ENCODE results near the gene PARD3B. TPM values are rescaled to one million over a fixed set of nuclear protein-coding genes. Genes with fewer than 3 reads are reported as not detected.

Gene PARD3B
- total RNA-seq, 1 donor from 2014 or later, result 0.66 TPM

DNA sequence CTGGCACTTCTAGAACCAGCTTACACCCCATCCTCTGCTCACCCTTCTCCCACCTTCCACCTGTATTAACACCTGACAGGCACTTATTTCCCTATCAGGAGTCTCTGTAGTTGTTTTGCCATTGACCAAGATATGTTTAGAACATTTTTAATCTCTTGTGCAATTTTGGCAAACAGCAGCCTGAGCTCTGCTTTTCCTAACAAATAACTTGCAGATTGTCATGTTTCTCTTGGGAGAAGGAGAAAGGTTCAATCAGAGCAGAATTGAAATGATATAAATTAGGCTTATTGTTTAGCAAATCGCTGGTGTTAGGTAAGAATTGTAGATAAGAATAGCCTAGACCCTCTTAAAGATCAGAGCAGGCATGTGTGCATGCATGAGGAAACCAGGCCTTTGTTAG is 225.5 kb downstream of the PARD3B start:
- Mint-ChIP-seq H3K27ac (ENCODE audit: unreplicated experiment) (no peak overlapping the region), H3K9me3 (ENCODE audit: unreplicated experiment) (no peaks in the 10 kb centered on the region), H3K27me3 (ENCODE audit: unreplicated experiment) (no peaks in the 10 kb centered on the region), H3K4me1 (ENCODE audit: low read depth, unreplicated experiment) (no peaks in the 10 kb centered on the region), H3K36me3 (ENCODE audit: unreplicated experiment) (no peaks in the 10 kb centered on the region), H3K4me3 (ENCODE audit: unreplicated experiment) (no peak overlapping the region)
- TF ChIP-seq CTCF (IDR thresholded peaks at IDR 0.05; ENCODE audit: partially characterized antibody, unreplicated experiment), result no peak
- no peak for DNase-seq

- Mint-ChIP-seq H3K27ac (ENCODE audit: unreplicated experiment) (no peak overlapping the region), H3K4me1 (ENCODE audit: low read depth, unreplicated experiment) (no peaks in the 10 kb centered on the region), H3K4me3 (ENCODE audit: unreplicated experiment) (no peak overlapping the region), H3K36me3 (ENCODE audit: unreplicated experiment) (no peaks in the 10 kb centered on the region), H3K9me3 (ENCODE audit: unreplicated experiment) (no peaks in the 10 kb centered on the region), H3K27me3 (ENCODE audit: unreplicated experiment) (no peaks in the 10 kb centered on the region)
- DNase-seq, result no peak
- TF ChIP-seq CTCF (IDR thresholded peaks at IDR 0.05; ENCODE audit: partially characterized antibody, unreplicated experiment), result no peak
These were observed 226.4 kb downstream of the PARD3B start for GRCh38 chr2:204771721-204772120.

DNA sequence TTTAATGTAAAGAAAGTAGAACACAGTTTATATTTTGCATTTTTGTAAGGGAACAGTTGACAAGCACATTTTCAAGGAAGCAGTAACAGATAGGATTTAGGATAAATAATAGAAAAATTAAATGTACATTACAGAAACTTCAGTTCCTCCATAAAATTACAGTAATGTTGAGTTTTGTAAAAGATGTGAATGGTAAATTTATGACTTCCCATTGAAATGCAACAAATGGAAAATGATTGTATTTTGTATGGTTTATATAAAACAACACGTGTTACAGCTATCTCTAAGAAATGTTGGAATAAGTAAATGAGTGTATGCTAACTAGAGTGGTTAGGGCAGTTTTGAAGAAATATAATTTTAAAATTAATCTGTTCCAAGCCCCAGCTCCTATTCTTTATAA is 227.3 kb downstream of the PARD3B start:
- TF ChIP-seq CTCF (IDR thresholded peaks at IDR 0.05; ENCODE audit: partially characterized antibody, unreplicated experiment), result no peak
- no peak for DNase-seq
- Mint-ChIP-seq H3K9me3 (ENCODE audit: unreplicated experiment) (no peaks in the 10 kb centered on the region), H3K27me3 (ENCODE audit: unreplicated experiment) (no peaks in the 10 kb centered on the region), H3K4me3 (ENCODE audit: unreplicated experiment) (no peak overlapping the region), H3K36me3 (ENCODE audit: unreplicated experiment) (no peaks in the 10 kb centered on the region), H3K27ac (ENCODE audit: unreplicated experiment) (no peak overlapping the region), H3K4me1 (ENCODE audit: low read depth, unreplicated experiment) (no peaks in the 10 kb centered on the region)

GRCh38 chr2:204775766-204776165 is 230.5 kb downstream of the PARD3B start:
- Mint-ChIP-seq H3K27ac (ENCODE audit: unreplicated experiment) (no peak overlapping the region), H3K27me3 (ENCODE audit: unreplicated experiment) (no peaks in the 10 kb centered on the region), H3K4me1 (ENCODE audit: low read depth, unreplicated experiment) (no peaks in the 10 kb centered on the region), H3K9me3 (ENCODE audit: unreplicated experiment) (no peaks in the 10 kb centered on the region), H3K4me3 (ENCODE audit: unreplicated experiment) (no peak overlapping the region), H3K36me3 (ENCODE audit: unreplicated experiment) (no peaks in the 10 kb centered on the region)
- no peak for DNase-seq
- no peak for TF ChIP-seq CTCF (IDR thresholded peaks at IDR 0.05; ENCODE audit: partially characterized antibody, unreplicated experiment)

- H3K36me3 Mint-ChIP-seq (ENCODE audit: unreplicated experiment), result no peaks in the 10 kb centered on the region
- DNase-seq, result no peak
- H3K9me3 Mint-ChIP-seq (ENCODE audit: unreplicated experiment), result no peaks in the 10 kb centered on the region
- no peak for TF ChIP-seq CTCF (IDR thresholded peaks at IDR 0.05; ENCODE audit: partially characterized antibody, unreplicated experiment)
- no peak overlapping the region for H3K27ac Mint-ChIP-seq (ENCODE audit: unreplicated experiment)
- no peak overlapping the region for H3K4me3 Mint-ChIP-seq (ENCODE audit: unreplicated experiment)
- H3K4me1 Mint-ChIP-seq (ENCODE audit: low read depth, unreplicated experiment), result no peaks in the 10 kb centered on the region
- H3K27me3 Mint-ChIP-seq (ENCODE audit: unreplicated experiment), result no peaks in the 10 kb centered on the region
These were observed 231.7 kb downstream of the PARD3B start for GRCh38 chr2:204776781-204777559.
